WI38 (cell line): ENCODE data around the gene L3MBTL4.
"Not testable (repeated sequence)": the region's sequence is repeated elsewhere in the genome, so short reads cannot be mapped to it uniquely, and the experiment has no call there.

Source experiments
- H3K4me3 ChIP-seq: 2 replicates; pipeline ENCODE4 v1.5.1; 2011; ENCODE audit warnings: low read depth, mild to moderate bottlenecking, control low read depth, low read length
- TF ChIP-seq, protein P1 (sequence below): IDR thresholded peaks from 2 replicates; pipeline ENCODE4 v1.5.1; 2012; ENCODE audit warnings: low read depth, mild to moderate bottlenecking, control low read depth, low read length

The L3MBTL4 gene

GRCh38 chr18:6158958-6159357, 255.8 kb downstream of the L3MBTL4 start:
- H3K4me3 ChIP-seq = no peak overlapping the region
- TF ChIP-seq, protein P1, sequence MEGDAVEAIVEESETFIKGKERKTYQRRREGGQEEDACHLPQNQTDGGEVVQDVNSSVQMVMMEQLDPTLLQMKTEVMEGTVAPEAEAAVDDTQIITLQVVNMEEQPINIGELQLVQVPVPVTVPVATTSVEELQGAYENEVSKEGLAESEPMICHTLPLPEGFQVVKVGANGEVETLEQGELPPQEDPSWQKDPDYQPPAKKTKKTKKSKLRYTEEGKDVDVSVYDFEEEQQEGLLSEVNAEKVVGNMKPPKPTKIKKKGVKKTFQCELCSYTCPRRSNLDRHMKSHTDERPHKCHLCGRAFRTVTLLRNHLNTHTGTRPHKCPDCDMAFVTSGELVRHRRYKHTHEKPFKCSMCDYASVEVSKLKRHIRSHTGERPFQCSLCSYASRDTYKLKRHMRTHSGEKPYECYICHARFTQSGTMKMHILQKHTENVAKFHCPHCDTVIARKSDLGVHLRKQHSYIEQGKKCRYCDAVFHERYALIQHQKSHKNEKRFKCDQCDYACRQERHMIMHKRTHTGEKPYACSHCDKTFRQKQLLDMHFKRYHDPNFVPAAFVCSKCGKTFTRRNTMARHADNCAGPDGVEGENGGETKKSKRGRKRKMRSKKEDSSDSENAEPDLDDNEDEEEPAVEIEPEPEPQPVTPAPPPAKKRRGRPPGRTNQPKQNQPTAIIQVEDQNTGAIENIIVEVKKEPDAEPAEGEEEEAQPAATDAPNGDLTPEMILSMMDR = no peak

DNA sequence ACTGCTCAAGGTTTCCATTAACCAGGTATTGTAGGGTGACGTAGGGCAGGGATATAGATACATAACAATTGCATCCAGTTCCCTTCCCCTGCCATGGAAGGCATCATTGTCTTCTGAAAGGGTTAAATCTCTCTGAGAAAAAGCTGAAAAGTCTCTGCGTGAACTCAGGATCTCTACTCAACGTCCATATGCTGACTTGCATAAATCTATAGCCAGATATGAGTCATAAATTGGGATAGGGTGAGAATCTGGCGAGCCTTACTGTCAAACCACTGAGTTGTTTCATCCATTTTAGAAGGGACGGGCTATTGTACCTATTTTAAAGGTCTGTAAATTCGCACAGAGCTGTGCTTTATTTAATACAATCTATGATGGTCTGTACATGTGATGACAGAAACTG, 258.3 kb downstream of the L3MBTL4 start:
- H3K4me3 ChIP-seq = no peak overlapping the region
- TF ChIP-seq, protein P1 = no peak

DNA sequence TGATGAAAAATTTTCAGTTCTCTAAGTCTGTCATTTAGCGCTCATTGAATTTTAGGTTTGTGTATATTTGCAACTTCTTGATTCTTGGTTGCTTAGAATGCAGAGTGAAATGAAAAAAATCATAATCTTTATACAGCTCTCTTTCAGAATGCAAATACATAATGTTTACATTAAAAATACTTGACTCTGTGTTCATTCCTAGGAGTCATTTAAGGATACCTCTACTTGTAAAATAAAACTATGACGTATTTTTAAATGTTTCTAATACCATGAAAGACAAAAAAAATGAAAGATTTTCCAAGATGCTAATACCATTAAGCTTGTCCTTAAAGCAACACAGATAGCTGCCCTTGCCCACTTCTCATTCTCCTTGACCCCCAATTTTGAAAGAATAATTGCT, 259.0 kb downstream of the L3MBTL4 start:
- TF ChIP-seq, protein P1 = no peak
- no peak overlapping the region for H3K4me3 ChIP-seq

GRCh38 chr18:6150430-6150829, 264.3 kb downstream of the L3MBTL4 start:
- no peak overlapping the region for H3K4me3 ChIP-seq
- TF ChIP-seq, protein P1 = no peak

DNA sequence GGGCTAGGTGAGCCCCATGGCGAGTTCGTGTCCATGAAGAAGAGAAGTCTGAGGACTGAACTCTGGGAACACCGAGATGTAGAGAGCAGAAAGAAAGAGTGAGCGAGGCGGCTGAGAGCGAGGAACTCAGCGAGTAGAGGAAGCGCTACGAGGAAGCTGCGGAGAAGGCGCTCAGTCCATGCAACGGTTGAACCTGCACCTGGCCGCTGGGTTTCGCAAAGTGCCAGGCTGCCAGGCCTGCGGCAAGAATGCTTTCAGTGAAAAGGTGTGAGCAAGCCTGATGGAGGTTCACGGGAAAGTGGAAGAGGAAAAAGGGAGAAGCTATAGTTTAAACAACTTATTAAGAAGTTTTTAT, 268.4 kb downstream of the L3MBTL4 start:
- TF ChIP-seq, protein P1 = no peak
- no peak overlapping the region for H3K4me3 ChIP-seq

DNA sequence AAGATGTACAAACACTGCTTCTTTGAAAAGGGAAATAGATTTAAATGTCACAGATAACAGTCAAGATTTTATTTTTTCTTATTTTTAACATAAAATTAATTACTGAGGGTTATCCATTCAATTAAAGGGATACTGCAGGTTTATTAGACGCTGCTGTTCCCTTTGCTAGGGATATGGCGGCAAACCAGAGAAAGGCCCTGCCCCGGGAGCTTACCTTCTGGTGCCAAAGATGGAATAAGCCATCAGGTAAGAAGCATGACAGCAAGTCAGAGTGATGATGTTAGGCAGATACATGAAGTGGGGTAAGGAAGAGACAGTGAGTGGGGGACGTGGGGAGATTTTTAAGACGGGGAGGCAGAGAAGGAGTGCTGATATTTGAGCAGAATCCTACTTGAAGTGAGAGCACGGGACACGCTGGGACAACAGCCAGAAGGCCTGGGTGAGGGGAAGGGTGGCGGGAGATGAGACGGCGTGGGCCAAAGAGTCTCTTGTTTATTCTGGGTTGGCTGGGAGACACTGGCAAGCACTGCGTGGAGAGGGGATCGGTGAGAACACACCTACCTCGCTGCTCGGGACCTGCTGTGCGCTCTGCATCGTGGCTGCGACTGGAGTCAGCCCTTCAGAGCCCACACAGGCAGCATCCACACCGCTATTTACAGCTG, 268.9 kb downstream of the L3MBTL4 start:
- TF ChIP-seq, protein P1 = no peak
- H3K4me3 ChIP-seq = no peak overlapping the region

DNA sequence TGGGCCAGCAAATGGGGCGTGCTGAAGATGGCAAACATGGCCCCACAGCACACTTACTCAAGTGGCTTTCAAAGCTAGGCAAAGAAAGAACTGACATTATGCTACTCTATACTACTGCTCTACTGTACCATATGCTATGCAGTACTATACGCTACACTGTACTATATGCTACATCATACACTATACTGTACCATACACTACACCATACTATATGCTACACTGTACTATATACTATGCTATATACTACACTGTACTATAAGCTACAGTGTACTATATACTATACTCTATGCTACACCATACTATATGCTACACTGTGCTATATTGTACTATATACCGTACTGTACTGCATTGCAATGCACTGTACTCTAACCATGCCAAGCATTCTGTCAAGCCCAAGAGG, 275.7 kb downstream of the L3MBTL4 start:
- TF ChIP-seq, protein P1 = no peak
- H3K4me3 ChIP-seq = no peak overlapping the region

- H3K4me3 ChIP-seq = not testable (repeated sequence)
Measured at GRCh38 chr18:6135901-6136300, 278.8 kb downstream of the L3MBTL4 start.

GRCh38 chr18:6135029-6135428, 279.7 kb downstream of the L3MBTL4 start:
- not testable (repeated sequence) for H3K4me3 ChIP-seq
